ENCODE results near the gene NARS2.
A peak's percentile ranks its signal among the peaks of the same experiment; 100 is the strongest.
"Not testable (repeated sequence)": the region's sequence is repeated elsewhere in the genome, so short reads cannot be mapped to it uniquely, and the experiment has no call there.

Gene NARS2

GRCh38 chr11:78542007-78542406 lies 32.7 kb downstream of the NARS2 start:
- no peak for DNase-seq (ENCODE audit: low read depth in 2 of 2)

GRCh38 chr11:78541537-78541936 lies 33.1 kb downstream of the NARS2 start:
- no peak for DNase-seq (ENCODE audit: low read depth in 2 of 2)

- no peak for DNase-seq (ENCODE audit: low read depth in 2 of 2)
These were observed 34.4 kb downstream of the NARS2 start for GRCh38 chr11:78540256-78540655.

DNA sequence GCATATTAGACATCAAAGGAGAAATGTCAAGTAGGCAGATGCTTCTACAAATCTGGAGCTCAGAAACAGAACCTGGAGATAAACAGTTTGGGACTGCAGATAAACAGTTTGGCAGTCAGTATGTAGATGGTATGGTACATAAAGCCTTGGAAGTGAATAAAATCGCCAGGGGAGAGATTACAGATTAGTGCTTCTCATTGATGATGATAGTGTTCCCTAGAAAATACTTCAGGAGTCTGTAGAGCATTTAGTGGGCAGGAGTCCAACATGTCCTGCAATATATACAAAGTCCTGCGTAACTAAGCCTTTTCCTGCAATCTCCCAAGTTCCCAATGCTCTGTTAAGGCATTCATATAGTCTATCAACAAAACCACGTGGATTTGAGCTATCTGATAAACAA lies 35.2 kb downstream of the NARS2 start:
- DNase-seq (ENCODE audit: low read depth in 2 of 2) = peak; percentile 3 to 6

DNA sequence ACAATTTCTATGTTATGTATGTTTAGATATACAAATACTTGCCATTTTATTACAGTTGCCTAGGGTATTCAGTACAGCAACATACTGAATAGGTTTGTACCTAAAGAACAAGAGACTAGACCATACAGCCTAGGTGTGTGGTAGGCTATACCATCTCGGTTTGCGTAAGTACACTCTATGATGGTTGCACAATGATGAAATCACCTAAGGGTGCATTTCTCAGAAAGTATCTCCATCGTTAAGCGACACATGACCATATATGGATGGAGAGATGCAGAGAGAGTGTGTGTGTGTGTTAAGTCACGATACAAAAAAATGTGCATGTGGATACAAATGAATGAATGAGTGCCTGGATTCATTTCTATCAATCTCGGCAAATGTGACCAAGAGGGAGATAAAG lies 37.7 kb downstream of the NARS2 start:
- no peak for DNase-seq (ENCODE audit: low read depth in 2 of 2)

GRCh38 chr11:78535920-78536319 lies 38.7 kb downstream of the NARS2 start:
- no peak for DNase-seq (ENCODE audit: low read depth in 2 of 2)

GRCh38 chr11:78535027-78535426 lies 39.6 kb downstream of the NARS2 start:
- DNase-seq (ENCODE audit: low read depth in 2 of 2) = no peak

GRCh38 chr11:78533399-78533798 lies 41.3 kb downstream of the NARS2 start:
- no peak for DNase-seq (ENCODE audit: low read depth in 2 of 2)

DNA sequence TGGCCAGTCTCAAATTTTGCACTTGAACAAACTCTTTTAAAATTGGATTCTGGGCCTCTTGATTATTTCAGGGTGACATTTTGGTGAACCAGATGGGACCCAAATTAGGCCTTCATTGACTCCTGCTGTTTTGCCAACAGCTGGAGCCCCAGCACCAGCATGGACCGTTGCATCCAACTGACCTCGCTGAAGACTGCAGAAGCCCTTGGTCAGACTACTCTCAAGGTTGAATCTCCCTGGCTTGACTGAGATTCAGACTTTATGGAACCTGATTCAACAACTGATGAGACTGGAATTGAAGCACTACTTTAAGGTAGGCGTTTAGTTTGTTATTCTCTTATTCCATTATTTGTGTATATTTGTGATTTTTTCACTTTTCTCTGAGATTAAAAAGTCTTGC lies 41.7 kb downstream of the NARS2 start:
- DNase-seq (ENCODE audit: low read depth in 2 of 2) = no peak

DNA sequence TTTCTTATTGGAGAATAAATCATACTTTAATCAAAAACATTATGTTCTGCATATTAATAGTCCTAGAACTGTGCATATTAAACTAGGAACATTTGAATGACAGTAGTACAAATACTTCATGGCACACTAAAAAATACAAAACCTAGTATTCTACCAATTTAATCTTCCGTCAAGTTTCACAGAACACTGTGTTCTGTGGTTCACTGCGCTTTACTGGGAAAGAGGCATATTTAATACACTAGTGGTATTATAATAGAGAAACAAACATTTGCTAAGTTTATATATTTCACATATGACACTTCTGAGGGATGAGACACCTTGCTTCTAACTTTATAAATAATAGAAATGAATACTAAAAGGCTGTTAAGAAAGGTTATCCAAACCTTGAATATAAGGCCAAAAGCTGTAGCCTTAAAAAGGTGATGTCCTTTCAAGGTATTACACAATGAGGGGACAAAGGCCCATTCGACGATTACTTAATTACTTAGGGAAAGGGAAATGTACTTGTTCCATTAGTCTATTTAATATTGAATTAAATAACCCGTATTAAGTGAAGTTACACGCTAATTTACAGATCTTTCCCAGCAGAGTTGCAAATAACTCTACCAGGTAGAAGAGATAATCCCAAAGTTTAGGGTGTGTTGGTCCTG lies 48.0 kb downstream of the NARS2 start:
- DNase-seq (ENCODE audit: low read depth in 2 of 2) = no peak

DNA sequence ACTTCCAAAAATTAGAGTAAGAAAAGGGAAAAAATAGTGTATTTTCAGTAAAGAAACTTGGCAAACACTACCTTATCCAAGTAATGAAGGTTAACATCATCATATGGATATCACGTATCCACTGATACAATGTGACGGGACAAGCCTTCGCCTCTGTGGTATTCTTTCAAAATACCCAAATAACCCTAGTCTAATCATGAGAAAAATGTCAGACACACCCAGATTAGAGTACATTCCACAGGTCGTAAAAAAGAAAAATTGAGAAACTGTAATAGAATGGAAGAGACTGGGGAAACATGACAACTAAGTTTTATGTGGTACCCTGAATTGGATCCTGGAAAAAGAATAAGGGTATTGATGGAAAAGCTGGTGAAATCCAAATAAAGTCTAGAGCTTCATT lies 48.9 kb downstream of the NARS2 start:
- DNase-seq (ENCODE audit: low read depth in 2 of 2) = no peak

- DNase-seq (ENCODE audit: low read depth in 2 of 2) = no peak
These were observed 54.4 kb downstream of the NARS2 start for GRCh38 chr11:78520230-78520629.

DNA sequence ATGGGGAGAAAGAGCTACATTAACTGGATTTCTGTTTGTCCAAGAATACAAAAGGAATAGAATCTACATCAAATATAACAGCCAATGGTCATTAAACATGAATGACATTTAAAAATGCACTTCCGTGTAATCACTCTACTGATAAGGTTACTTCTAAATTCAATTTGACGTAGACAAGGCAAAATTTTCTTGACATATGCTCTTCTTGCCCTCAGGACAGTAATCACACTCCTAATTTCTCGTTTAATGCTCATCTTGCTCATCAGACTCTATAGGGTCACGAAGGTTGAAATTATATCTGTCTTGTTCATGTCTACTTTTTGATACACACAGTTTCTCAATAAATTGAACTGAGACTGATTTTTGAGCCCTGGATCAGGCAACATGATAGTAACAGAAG lies 58.4 kb downstream of the NARS2 start:
- DNase-seq (ENCODE audit: low read depth in 2 of 2) = no peak

DNA sequence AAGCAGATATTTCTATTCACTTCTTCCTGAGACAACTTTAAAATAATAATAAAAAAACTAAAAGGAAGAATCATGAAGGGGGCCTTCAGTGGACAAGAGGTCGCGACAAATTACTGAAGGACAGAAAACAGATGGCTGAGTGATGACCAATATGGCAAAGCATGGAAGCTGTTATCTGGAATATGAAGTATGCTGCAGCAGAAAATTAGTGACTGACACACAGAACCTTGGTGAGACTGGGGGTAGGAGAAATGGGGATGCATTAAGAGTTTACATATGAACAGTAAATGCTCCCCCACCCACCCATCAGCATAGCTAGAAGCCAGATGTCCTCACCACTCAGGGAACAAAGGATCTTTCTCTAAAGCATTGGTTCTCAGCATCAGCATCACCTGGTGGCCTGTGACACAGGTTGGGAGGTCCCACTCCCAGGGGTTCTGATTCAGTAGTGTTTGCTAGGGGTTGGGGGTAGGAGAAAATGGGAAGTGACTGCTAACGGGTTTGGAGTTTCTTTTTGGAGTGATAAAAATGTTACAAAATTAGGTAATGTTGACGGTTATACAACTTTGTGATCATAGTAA lies 59.7 kb downstream of the NARS2 start:
- DNase-seq (ENCODE audit: low read depth in 2 of 2) = no peak

- DNase-seq (ENCODE audit: low read depth in 2 of 2) = not testable (repeated sequence)
These were observed 61.6 kb downstream of the NARS2 start for GRCh38 chr11:78513085-78513484.

DNA sequence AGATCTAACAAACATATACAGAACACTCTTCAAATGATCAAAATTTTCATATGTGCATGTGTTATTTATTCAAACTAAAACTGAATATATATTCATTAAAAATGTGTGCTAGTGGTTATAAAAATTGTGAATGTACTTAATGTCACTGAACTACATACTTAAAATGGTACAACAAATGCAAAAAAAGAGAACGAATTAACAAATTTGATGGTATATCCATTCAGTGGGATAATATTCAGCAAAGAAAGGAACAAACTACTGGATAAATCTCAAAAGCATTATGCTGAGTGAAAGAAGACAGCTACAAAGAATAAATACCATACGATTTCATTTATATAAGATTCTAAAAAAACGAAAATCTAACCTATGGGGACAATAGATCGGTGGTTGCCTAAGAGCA lies 64.1 kb downstream of the NARS2 start:
- DNase-seq (ENCODE audit: low read depth in 2 of 2) = no peak

- DNase-seq (ENCODE audit: low read depth in 2 of 2) = no peak
These were observed 64.6 kb downstream of the NARS2 start for GRCh38 chr11:78510025-78510596.

DNA sequence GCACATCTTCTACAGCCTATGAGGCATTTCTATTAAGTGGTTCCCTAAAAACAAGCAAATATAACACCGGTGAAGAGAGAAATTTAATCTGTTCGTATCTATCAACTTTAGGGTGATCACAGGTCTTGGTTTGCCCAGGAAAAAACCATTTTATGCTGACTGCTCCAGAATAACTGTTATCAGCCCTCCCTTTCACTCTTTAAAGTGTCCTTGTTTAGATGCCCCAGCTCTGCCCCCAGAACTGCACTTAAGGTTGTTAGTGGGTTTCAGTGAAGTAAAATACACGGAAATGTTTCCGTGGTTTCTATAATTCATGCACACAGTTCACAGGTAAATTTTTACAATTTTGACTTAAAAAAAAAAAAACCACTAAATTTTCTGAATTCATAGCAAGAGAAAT lies 70.0 kb downstream of the NARS2 start:
- DNase-seq (ENCODE audit: low read depth in 2 of 2) = no peak

DNA sequence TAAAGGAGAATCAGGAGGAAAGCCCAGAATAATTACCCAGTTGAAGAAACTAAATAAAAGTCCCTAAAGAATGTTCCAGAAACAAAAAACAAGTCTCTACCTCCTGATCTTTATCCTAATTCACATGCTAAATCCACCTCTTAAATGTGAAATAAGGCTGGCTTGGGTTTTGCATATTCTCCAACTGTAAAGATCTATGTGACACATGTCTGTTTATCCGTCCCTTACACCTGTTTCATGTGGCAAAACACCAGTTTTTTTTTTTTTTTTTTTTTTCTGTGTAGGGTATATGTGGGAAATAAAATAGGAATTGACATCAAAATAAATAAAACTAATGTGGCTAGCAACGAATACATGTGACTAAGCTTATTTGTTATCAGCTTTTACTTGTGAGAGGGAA lies 70.5 kb downstream of the NARS2 start:
- no peak for DNase-seq (ENCODE audit: low read depth in 2 of 2)

DNA sequence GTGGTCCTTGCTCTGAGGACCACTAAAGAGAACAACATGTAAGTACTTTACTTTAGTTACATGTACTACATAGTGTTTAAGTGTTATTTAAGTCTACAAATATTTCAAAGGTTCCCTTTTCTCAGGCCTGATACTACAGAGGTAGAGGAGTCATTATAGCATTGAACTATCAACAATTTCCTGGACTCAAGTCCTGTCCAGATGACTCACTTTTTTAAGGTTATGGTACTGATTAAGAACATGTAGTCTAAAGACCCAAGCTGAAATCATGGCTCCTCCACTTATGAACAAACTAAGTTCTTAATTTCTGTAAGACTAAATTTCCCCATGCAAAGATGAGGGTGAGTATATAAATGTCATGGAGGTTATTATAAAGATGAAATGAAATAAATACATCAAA lies 74.7 kb downstream of the NARS2 start:
- no peak for DNase-seq (ENCODE audit: low read depth in 2 of 2)

DNA sequence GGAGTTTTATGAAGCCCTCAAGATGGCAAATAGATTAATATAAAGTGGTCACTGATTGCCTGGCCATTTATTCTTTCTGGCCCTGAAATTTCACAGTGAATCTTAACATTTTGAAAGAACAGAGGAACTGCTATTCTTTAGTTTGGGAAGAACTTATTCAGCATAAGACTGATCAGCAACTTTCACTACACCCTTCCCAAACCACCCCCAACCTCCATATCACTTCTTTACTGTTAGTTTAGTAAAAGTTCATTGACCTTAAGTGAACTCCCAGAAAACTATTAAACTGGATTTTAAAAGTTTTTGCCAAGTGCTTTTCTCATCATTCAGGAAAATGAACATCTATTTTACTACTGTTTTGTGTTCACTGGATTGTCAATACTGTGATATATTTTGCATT lies 77.4 kb downstream of the NARS2 start:
- DNase-seq (ENCODE audit: low read depth in 2 of 2) = no peak

GRCh38 chr11:78493413-78493975 lies 81.2 kb downstream of the NARS2 start:
- no peak for DNase-seq (ENCODE audit: low read depth in 2 of 2)

- DNase-seq (ENCODE audit: low read depth in 2 of 2) = no peak
These were observed 81.7 kb downstream of the NARS2 start for GRCh38 chr11:78492973-78493372.
